ENCODE results near the gene OLFM1.

The OLFM1 gene

GRCh38 chr9:135081731-135082130, 5.7 kb upstream of the OLFM1 start:
- H3K27ac Mint-ChIP-seq = no peak overlapping the region
- no peak for TF ChIP-seq CTCF (IDR thresholded peaks at IDR 0.05; ENCODE audit: unreplicated experiment in 3 of 3)

GRCh38 chr9:135082536-135082935, 4.9 kb upstream of the OLFM1 start:
- H3K4me1 Mint-ChIP-seq = peaks cover 6% of the 10 kb centered on the region

More at GRCh38 chr9:135081731-135082130, 5.7 kb upstream of the OLFM1 start:
- Mint-ChIP-seq H3K4me1 (peaks cover 6% of the 10 kb centered on the region), H3K9me3 (no peaks in the 10 kb centered on the region), H3K36me3 (ENCODE audit: low read depth) (no peaks in the 10 kb centered on the region), H3K4me3 (no peak overlapping the region), H3K27me3 (ENCODE audit: low read depth) (peaks cover 89% of the 10 kb centered on the region)

GRCh38 chr9:135083241-135083810, 4.1 kb upstream of the OLFM1 start:
- Mint-ChIP-seq H3K4me3 (no peak overlapping the region), H3K27ac (no peak overlapping the region), H3K27me3 (ENCODE audit: low read depth) (peaks cover 82% of the 10 kb centered on the region), H3K4me1 (peaks cover 6% of the 10 kb centered on the region), H3K36me3 (ENCODE audit: low read depth) (no peaks in the 10 kb centered on the region), H3K9me3 (no peaks in the 10 kb centered on the region)
- no peak for TF ChIP-seq CTCF (IDR thresholded peaks at IDR 0.05; ENCODE audit: unreplicated experiment in 3 of 3)

More at GRCh38 chr9:135082536-135082935, 4.9 kb upstream of the OLFM1 start:
- no peak overlapping the region for H3K27ac Mint-ChIP-seq
- H3K4me3 Mint-ChIP-seq = no peak overlapping the region
- peaks cover 88% of the 10 kb centered on the region for H3K27me3 Mint-ChIP-seq (ENCODE audit: low read depth)
- H3K36me3 Mint-ChIP-seq (ENCODE audit: low read depth) = no peaks in the 10 kb centered on the region
- H3K9me3 Mint-ChIP-seq = no peaks in the 10 kb centered on the region
- no peak for TF ChIP-seq CTCF (IDR thresholded peaks at IDR 0.05; ENCODE audit: unreplicated experiment in 3 of 3)

- H3K9me3 Mint-ChIP-seq = no peaks in the 10 kb centered on the region
- no peak overlapping the region for H3K27ac Mint-ChIP-seq
- no peak overlapping the region for H3K4me3 Mint-ChIP-seq
- TF ChIP-seq CTCF (IDR thresholded peaks at IDR 0.05; ENCODE audit: unreplicated experiment in 3 of 3) = no peak
- no peaks in the 10 kb centered on the region for H3K36me3 Mint-ChIP-seq (ENCODE audit: low read depth)
- peaks cover 84% of the 10 kb centered on the region for H3K27me3 Mint-ChIP-seq (ENCODE audit: low read depth)
- H3K4me1 Mint-ChIP-seq = peaks cover 6% of the 10 kb centered on the region
Measured at GRCh38 chr9:135083831-135084230, 3.6 kb upstream of the OLFM1 start.

- no peak overlapping the region for H3K4me3 Mint-ChIP-seq
- H3K9me3 Mint-ChIP-seq = no peaks in the 10 kb centered on the region
- no peaks in the 10 kb centered on the region for H3K36me3 Mint-ChIP-seq (ENCODE audit: low read depth)
- peaks cover 6% of the 10 kb centered on the region for H3K4me1 Mint-ChIP-seq
- no peak overlapping the region for H3K27ac Mint-ChIP-seq
- TF ChIP-seq CTCF (IDR thresholded peaks at IDR 0.05; ENCODE audit: unreplicated experiment in 3 of 3) = no peak
- peaks cover 84% of the 10 kb centered on the region for H3K27me3 Mint-ChIP-seq (ENCODE audit: low read depth)
Measured at GRCh38 chr9:135084262-135084661, 3.2 kb upstream of the OLFM1 start.

Data from nephron (organoid).